ENCODE data around the gene PTPRK.

- TF ChIP-seq CTCF (conservative IDR thresholded peaks at IDR 0.05), result no peak
- no peak for TF ChIP-seq ZFX (IDR thresholded peaks at IDR 0.05)
Observed at GRCh38 chr6:128172752-128173682, 347.4 kb downstream of the PTPRK start.
